SKM-1 (cell line): ENCODE measurements around the gene BTG2.
"Not testable (repeated sequence)": the region's sequence is repeated elsewhere in the genome, so short reads cannot be mapped to it uniquely, and the experiment has no call there.

ENCODE experiments used
- DNase-seq: peaks from one replicate; lab custom pipeline; 2025; ENCODE audit not compliant: unreplicated experiment; lab: John Stamatoyannopoulos, UW

Gene BTG2

DNA sequence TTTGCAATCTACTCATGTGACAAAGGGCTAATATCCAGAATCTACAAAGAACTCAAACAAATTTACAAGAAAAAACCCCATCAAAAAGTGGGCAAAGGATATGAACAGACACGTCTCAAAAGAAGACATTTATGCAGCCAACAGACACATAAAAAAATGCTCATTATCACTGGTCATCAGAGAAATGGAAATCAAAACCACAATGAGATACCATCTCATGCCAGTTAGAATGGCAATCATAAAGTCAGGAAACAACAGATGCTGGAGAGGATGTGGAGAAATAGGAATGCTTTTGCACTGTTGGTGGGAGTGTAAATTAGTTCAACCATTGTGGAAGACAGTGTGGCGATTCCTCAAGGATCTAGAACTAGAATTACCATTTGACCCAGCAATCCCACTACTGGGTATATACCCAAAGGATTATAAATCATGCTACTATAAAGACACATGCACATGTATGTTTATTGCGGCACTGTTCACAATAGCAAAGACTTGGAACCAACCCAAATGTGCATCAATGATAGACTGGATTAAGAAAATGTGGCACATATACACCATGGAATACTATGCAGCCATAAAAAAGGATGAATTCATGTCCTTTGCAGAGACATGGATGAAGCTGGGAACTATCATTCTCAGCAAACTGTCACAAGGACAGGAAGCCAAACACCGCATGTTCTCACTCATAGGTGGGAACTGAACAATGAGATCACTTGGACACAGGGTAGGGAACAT, 8.9 kb downstream of the BTG2 start:
- DNase-seq: not testable (repeated sequence)

DNA sequence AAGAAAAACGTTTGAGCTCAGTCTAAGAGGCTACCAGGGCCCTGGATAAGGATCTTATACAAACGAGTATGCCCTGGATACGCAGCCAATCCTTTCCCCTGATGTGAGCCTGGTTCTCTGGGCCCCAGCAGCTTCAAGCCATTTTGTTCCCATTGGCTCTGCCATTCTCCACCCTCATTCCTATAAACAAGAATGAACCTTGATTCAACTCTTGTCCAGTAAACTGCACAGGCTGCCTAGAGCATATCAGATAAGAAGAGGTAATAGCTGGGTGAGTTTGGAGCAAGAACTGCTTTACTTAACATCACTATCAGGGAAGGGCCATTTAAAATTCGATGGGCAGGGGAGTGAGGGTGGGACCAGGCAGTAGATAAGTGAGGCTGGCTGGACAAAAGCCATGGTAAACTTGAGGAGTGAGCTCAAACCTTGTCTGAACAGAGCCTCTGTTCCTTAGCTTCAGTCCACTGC, 11.3 kb downstream of the BTG2 start:
- no peak for DNase-seq

DNA sequence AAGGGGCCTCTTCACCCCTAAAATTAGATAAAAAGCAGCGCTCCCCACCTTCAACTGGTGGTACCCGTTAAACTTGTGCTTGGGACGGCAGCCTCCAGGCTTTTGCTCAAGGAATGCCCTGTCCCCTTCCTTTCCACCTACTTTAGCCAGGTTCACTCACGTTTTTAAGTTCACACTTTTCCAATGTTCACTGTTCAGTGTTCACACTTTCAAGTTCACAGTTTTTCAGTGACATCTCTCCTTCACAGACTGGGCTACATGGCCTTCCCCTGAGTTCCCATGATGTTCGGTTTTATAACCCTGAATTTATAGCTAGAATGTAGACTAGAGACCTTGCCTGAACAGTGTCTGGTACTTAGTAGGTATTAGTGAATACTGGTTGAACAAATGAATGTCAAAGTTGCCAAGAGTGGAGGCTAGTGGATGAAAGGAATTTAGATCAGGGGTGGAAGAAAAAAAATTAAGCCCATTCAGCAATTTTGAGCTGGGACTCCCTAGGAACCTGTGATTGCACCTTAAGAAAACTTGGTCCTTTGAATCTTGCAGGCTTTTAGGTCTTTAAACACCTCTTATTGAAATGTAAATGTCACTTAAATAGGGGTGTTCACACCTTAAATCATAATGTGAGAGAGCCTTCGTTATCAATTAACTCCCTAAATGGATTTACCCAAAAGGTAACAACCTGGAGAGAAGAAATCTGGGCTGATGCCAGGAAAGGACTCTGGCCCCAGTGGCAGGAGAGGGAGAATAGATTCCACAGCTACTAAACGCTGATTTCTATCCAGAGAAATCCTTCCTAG, 12.3 kb downstream of the BTG2 start:
- DNase-seq: no peak

DNA sequence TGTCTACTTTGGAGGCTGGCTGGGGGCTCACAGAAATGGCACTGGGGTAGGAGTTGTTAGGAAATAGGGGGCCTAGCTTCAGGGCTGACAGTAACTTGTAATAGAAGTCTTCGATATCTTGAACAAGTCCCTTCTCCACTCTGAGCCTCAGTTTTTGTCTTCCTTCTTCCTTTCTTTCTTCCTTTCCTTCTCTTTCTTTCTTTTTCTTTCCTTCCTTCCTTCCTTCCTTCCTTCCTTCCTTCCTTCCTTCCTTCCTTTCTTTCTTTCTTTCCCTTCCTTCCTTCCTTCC, 12.9 kb downstream of the BTG2 start:
- no peak for DNase-seq

DNA sequence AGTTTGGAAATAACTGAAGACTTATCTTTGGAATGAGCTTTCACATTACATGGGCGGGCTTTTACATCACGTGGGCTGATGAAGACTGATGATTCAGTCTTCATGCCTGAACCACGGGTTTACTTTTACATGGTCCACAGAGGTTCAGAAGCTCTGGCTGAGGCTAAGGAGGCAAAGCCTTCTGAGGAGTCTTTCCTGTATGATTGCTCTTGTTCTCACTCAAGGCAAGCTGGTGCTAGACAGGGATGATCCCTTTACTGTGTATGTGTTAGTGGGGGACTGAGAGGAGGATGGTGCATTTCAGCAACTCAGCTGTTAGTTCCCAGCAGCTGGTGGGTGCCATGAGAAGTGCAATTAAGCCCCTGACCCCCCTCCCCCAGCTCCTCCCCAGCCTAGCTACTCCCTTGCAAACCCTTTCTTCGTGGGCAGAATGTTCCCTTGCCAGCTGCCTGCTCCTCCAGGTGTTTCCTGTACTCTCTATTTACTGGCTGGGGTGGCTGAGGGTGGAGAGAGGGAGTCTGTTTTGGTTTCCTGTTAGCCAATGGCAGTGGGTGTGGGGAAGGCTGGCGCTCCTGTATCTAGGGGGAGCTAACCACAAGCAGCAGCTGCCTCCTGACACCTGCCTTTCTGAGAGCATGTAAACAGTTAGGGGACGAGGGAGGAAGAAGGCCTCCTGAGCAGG, 15.4 kb downstream of the BTG2 start:
- DNase-seq: peak; percentile 84

DNA sequence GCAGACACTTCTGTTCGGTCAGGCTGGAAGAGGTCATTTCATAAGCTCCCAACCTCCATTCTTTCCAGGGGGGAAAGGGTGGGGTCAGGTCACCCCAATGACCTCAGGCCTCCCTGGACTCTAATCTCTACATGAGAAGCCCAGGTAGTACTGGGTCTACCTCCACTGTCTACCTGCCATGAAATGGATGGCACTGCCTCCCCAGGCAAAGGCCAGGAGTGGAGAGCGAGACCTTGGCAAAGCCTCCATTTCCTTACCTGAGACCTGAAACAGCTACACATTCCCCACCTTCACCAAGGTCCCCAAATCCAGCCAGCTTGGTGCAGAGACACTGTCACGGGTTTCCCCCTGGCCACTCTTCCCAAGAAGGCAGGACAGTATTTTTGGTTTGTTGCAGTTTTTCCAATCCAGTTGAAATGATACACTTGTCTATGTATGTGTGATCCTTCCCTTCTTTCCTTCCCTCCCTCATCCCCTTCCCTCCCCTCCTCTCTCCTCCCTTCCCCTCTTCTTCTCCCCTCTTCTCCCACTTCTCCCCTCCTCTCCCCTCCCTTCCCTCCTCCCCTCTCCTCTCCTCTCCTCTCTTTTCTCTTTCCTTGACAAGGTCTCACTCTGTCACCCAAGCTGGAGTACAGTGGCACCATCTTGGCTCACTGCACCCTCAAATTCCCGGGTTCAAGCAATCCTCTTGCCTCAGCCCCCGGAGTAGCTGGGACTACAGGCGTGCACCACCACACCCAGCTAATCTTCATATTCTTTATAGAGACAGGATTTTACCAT, 16.1 kb downstream of the BTG2 start:
- DNase-seq: no peak

DNA sequence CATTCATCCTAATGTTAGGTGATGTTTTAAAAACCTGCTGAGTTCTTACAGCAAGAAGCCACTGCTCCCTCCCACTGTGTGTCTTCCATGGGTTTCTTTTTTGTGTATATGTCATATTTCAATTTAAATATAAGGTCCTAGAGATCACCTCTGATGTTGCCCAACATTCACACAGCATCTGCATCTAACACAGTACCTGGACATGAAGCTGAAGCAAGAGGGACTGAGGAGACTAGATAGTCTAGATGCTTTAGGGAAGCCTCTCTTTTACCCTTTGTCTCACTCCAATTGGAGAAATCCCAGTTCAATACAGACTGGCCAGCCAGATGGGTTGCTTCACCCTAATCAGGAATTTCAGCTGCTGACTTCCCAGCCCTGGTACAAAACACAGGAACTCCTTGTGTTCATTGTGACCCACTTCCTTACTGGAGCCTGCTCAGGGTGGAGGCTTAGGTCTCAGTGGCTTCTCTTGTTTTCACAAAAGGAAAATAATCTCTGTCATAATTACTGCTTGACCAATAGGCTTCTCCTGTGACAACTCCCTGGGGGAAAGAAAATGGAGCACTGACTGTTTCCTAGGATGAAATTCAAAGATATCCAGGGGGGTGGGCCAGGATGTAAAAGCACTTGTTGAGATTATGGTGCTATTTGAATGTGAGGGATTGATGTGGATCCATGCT, 17.3 kb downstream of the BTG2 start:
- no peak for DNase-seq

DNA sequence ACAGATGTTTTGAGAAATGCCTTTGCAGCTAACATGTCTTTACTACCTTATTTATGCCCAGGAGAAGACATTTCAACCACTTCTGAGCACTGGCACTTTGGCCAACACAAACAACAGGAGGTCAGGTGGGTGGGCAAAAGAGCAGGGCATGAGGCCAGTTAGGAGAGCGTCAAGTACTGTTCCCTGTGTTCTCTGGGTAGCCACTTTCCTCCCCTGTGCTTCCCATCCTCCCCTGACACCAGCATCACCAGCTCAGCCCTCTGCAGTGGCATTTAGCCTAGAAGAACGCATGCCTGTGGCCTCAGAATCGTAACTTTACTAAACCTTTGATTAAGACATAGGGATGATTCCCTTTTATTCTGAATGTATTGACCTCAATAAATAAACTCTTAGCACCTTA, 18.3 kb downstream of the BTG2 start:
- no peak for DNase-seq

DNA sequence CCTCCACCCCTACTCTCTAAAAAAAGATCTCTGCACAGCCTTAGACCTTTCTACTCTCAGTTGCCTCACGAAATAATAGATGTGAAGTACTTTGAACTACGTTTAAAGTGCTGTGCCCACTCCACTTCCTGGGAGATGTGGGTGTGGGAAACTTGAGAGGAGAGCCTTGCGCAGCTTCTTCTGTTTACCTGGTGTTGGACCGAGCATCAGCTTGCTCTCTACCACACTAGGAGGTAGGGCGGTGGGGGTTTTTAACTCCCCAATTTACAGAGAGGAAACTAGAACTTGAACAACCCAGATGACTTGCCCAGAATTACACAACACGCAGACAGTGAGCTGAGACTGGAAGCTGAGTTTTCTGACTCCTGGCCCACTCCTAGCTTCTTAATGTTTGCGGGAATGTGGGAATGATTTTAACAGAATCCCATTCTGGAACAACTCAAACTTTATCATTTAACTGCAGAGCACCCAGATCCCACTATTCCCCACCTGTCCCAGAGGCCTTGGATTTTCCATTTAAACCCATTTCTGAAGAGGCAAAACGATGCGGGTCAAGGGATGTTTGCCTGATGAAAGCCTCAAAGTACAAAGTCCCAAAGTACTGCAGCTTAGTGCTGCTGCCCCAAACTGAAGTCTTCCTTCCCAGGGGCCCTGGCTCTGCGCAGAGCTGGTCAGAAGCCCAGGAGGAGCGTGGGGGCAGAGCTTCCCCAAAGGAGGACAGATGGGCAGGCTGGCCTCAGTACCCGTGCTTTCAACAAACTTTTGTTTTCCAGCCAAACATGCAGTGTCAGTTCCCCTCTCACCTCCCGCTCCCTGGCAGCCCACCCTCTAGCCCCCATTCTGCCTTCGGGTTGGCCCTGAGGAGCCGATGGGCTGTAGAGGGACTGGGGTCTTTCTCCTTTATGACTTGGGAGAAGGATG, 19.0 kb downstream of the BTG2 start:
- DNase-seq: peak; percentile 60

DNA sequence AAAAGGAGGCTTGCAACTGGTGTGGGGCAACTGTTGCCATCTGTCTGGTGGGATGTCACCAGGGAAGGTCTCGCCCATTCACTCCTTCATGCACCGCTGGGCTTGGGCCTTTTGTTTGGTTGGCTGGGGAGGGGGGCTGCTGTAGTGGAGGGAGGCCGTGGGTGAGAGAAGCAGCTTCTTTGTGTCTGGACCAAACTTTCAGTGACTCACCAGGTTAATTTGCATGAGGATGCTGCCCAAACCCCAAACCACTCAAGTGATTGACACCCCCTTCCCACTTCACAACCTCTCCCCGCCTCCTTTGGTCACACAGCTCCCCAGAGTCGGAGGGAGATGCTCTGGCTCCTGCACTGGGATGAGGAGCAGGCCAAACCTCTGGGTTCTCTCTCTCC, 19.7 kb downstream of the BTG2 start:
- peak; percentile 29 for DNase-seq

DNA sequence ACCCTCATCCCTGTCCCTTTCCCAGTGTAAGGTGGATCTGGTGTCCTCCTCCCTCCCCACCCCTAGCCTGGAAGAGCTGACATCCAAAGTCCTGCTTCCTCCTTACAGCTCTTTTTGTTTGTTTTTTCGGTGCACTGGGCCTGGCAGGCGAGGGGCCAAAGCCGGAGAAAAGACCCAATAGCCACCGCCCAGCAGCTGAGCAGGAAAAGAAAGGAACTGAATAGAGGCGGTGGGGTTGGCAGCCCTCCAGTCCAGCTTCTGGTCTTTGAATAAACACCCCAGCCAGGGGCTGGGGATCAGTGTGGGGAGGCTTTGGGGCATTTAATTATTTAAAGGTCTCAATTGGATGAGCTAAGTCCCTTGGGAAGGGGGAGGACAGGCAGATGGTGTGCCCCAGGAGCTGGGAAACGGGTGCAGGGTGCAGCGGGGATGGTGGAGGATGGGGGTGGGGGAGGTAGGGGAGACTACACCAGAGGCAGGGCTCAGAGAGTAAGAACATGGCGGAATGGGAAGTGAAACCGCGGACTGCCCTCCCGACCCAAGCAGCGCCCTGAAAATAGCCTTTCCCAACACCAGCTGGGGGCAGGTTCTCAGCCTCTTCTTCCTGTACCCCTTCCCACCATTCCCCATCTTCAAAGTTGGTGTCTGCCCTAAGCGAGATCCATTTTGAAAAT, 20.2 kb downstream of the BTG2 start:
- DNase-seq: peak; percentile 73

DNA sequence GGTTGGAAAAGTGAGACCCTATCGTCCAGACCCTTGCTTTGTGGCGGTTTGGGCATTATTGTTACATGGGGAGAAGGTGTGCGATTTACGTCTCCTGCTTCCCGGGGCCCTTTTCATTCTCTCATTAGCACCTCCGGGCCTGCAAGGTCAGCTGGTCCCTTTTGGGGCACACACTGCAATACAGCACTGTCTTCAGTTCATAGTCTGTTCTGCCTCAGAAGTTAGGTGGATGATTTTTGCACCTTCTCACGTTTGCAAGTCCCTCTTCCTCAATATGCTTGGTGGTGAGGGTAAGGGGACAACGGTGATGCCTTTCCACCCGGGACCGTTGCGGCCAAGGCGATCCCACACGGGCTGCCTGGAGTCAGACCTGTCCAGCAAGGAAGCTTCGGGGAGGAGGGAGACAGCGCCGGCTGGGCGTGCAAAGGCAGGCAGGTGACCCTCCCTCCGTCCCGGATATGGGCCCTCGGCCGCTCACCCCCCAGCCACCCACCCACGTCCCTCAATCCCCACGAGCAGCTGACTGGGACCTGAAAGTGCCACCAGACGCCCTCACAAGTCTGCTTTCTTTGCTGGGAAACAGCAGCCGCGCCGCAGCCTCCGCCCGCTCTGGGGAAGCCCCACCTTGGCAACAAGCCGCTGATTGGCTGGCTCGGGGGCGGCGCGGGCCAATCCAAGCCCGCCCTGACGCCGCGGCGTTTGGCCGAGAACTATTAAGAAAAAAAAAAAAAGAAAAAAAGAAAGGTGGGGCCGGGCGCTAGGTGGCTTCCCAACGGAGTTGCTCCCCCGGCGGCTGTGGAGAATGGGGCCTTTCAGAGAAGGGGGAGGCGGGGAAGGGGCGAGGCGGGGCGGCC, 21.7 kb downstream of the BTG2 start:
- peak; percentile 89 for DNase-seq

DNA sequence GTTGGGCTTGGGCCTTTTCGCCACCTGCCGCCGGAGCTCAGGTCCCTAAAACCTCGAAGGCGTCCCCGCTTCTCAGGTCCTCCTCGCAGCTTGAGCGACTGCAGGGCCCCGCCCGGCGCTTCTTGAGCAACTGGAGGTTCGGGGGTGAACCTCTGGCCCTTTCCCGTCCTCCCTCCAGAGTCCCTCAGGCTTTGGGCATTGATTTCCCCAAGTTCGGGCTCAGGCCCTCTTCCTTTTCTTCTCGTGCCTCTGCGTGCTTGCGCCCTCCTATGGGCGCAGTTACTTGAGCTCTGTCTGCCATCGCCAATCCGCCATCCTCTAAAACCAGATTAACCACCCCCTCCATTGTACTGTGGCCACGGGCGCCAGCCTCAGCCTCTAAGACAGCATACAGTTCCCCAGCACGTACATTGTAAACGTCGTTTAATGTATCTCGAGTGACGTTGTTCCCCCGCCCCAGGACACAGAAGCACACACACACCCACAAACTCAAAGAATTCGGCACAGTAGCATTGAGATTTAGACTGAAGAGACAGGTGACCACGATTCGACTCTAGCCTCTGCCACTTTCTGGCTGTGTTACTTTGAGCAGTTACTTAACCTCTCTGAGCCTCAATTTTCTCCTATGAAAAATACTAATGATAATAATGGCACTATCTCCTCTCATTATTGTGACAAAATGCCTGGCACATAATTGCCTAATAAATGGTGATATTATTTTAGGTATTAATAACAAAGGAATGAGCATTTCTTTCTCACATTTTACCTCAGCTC, 22.6 kb downstream of the BTG2 start:
- peak; percentile 89 for DNase-seq

DNA sequence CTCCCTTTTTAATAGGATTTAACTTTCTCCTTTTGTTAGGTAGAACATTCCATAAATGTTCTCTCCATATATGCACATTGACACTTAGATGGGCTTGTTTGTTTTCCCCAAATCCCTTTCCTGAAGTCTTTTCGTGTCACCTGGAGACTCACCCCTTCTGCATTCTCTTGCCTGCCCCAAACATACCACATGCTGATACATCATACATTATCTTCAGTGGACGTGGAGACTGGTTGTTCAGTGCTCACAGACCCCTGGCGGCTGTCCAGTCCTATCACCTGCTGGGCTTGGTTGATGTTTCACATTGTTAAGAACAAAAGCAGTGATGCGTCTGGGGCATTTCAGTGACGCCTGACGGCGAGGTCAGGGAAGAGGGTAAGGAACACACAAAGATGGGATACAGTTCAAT, 23.4 kb downstream of the BTG2 start:
- no peak for DNase-seq

DNA sequence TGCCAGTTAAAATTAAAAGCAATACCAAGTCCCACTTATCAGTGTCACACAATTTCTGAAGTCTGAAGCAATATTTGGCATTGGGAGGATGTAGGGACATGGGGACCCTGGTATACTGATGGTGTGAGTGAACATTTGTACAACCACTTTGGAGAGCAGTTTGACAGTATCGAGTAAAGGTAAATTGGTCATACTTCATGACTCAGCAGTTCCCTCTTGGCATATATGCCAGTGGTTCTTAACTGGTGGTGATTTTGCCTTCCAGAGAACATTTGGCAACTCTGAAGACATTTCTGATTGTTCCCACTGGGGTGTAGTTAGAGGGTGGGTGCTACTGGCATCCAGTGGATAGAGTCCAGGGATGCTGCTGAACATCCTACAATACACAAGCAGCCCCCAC, 25.9 kb downstream of the BTG2 start:
- DNase-seq: no peak

DNA sequence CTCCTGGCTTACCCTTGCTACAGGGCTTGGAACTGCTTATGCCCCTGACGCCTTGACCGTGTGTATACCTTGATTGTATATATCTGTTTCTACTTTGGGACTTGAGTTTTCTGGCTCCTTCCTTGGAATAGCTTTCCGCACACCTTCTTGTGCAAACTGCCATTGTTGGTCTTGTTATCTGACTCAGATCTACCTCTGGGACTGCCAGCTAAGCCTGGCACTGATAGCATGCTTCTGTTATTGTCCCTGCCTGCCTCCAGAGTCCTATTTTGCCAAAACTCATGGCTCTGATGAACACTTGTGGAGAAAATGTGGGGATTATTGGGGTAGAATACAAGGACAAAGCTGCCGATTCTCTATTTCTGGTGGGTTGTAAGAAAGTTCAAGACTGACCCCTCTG, 30.2 kb downstream of the BTG2 start:
- DNase-seq: no peak

DNA sequence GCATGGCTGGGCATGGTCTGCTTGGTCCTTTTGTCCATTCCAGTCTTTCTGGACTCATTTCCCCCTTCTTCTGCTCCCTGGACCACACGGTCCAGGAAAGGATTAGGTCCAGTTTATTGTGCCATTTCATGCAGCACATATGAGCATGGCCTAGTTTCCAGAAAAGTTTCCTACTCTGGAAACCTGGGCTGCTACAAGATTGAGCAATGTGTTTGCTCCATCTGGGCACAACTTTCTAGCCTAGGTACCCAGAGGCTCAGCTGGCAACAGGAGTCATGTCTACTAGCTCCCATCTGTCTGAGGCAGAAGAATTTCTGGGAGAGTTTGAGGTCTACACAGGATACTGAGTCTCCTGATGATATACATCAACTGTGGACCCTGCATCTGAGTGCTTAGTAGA, 30.8 kb downstream of the BTG2 start:
- no peak for DNase-seq
